HG03097 (cell line): ENCODE measurements around the gene TGM5.
"Not testable (repeated sequence)": the region's sequence is repeated elsewhere in the genome, so short reads cannot be mapped to it uniquely, and the experiment has no call there.

Experiments
- ATAC-seq: cut with Tn5 transposase; IDR thresholded peaks from one replicate; pipeline ENCODE4 v1.9.1; 2021; ENCODE audit not compliant: unreplicated experiment, low FRiP score

The TGM5 gene

GRCh38 chr15:43266834-43267233 lies at the start of gene TGM5:
Gene TGM5 (minus strand): TSS chr15:43266928. CDS start chr15:43266849, 79 bp downstream.
- ATAC-seq = no peak

- no peak for ATAC-seq
These were observed 47.4 kb upstream of the TGM5 start for GRCh38 chr15:43314171-43314570.

GRCh38 chr15:43312378-43312777 lies 45.6 kb upstream of the TGM5 start:
- no peak for ATAC-seq

GRCh38 chr15:43302205-43302817 lies 35.6 kb upstream of the TGM5 start, which contains the start of gene TGM7:
Gene TGM7 (minus strand): TSS chr15:43302255.
- no peak for ATAC-seq

- no peak for ATAC-seq
These were observed 33.2 kb upstream of the TGM5 start for GRCh38 chr15:43299884-43300283.

GRCh38 chr15:43299411-43299810 lies 32.7 kb upstream of the TGM5 start:
- no peak for ATAC-seq

- ATAC-seq = no peak
These were observed 27.5 kb upstream of the TGM5 start for GRCh38 chr15:43294091-43294706.

- no peak for ATAC-seq
These were observed 26.7 kb upstream of the TGM5 start for GRCh38 chr15:43293432-43293831.

GRCh38 chr15:43292375-43293078 lies 25.8 kb upstream of the TGM5 start:
- ATAC-seq = no peak

- ATAC-seq = not testable (repeated sequence)
These were observed 22.9 kb upstream of the TGM5 start for GRCh38 chr15:43289656-43290055.

GRCh38 chr15:43287254-43287653 lies 20.5 kb upstream of the TGM5 start:
- ATAC-seq = no peak

- ATAC-seq = no peak
These were observed 19.3 kb upstream of the TGM5 start for GRCh38 chr15:43286074-43286473.

GRCh38 chr15:43285609-43286037 lies 18.9 kb upstream of the TGM5 start:
- ATAC-seq = no peak

- ATAC-seq = no peak
These were observed 16.8 kb upstream of the TGM5 start for GRCh38 chr15:43283526-43283925.

- ATAC-seq = no peak
These were observed 15.3 kb upstream of the TGM5 start for GRCh38 chr15:43281926-43282602.

- no peak for ATAC-seq
These were observed 14.3 kb upstream of the TGM5 start for GRCh38 chr15:43280996-43281395.

- no peak for ATAC-seq
These were observed 12.8 kb upstream of the TGM5 start for GRCh38 chr15:43279496-43279895.

GRCh38 chr15:43278869-43279268 lies 12.1 kb upstream of the TGM5 start:
- no peak for ATAC-seq

- ATAC-seq = no peak
These were observed 11.2 kb upstream of the TGM5 start for GRCh38 chr15:43277901-43278300.

GRCh38 chr15:43277231-43277823 lies 10.6 kb upstream of the TGM5 start:
- ATAC-seq = no peak
